Astrocyte of the cerebellum (primary cell): Measurements from ENCODE around the gene AKAP12.

Experiments
- DNase-seq: peaks from one replicate; pipeline ENCODE4 v3.0.0-alpha.2; 2011; ENCODE audit warnings: low read depth
- H3K4me3 ChIP-seq: 2 replicates; pipeline ENCODE4 v1.5.1; 2011; ENCODE audit warnings: mild to moderate bottlenecking, low read depth, low read length, moderate library complexity
- CTCF ChIP-seq: IDR thresholded peaks from 2 replicates; pipeline ENCODE4 v1.5.1; 2012; ENCODE audit warnings: low read length, low read depth, moderate library complexity, mild to moderate bottlenecking; ENCODE audit errors: missing control alignments
- in situ Hi-C: cut with HindIII; loops from 2 replicates; pipeline ENCODE4 v1.10.0; 2017; ENCODE audit warnings: low sequenced_read_pairs

Gene AKAP12

GRCh38 chr6:151230277-151230577 lies 9.5 kb upstream of the AKAP12 start:
- in situ Hi-C loops, result no loop called here
- DNase-seq, result no peak
- H3K4me3 ChIP-seq, result no peak overlapping the region
- TF ChIP-seq CTCF, result no peak

GRCh38 chr6:151232899-151233298 lies 6.9 kb upstream of the AKAP12 start:
- in situ Hi-C loops, result no loop called here
- no peak for TF ChIP-seq CTCF
- no peak overlapping the region for H3K4me3 ChIP-seq
- no peak for DNase-seq

GRCh38 chr6:151233731-151234130 lies 6.0 kb upstream of the AKAP12 start:
- TF ChIP-seq CTCF, result no peak
- no peak overlapping the region for H3K4me3 ChIP-seq
- no peak for DNase-seq
- in situ Hi-C loops, result no loop called here

- TF ChIP-seq CTCF, result no peak
- no peak overlapping the region for H3K4me3 ChIP-seq
- in situ Hi-C loops, result no loop called here
- DNase-seq, result no peak
Measured at GRCh38 chr6:151236668-151237401, 2.9 kb upstream of the AKAP12 start.

- peak overlapping the region; percentile 87 for H3K4me3 ChIP-seq
- DNase-seq, result peak; percentile 62
- TF ChIP-seq CTCF, result no peak
- in situ Hi-C loops, result loop anchor here (5.0 kb wide), 1 partner anchor 62 kb away; no protein-coding TSS in a partner anchor
Measured at GRCh38 chr6:151240036-151240685, 394 bp downstream of the AKAP12 start.

- peak overlapping the region; percentile 87 for H3K4me3 ChIP-seq
- DNase-seq, result peak; percentile 86
- TF ChIP-seq CTCF, result no peak
- in situ Hi-C loops, result loop anchor here (5.0 kb wide), 1 partner anchor 61 kb away; no protein-coding TSS in a partner anchor
Measured at GRCh38 chr6:151240791-151241642, 1.2 kb downstream of the AKAP12 start.
